Kidney glomerular epithelial cell (primary cell): Measurements from ENCODE around the gene ST8SIA1.
"Not testable (repeated sequence)": the region's sequence is repeated elsewhere in the genome, so short reads cannot be mapped to it uniquely, and the experiment has no call there.

Source experiments
- DNase-seq: peaks from one replicate; lab custom pipeline; 2025; lab: John Stamatoyannopoulos, UW

Gene ST8SIA1, protein sequence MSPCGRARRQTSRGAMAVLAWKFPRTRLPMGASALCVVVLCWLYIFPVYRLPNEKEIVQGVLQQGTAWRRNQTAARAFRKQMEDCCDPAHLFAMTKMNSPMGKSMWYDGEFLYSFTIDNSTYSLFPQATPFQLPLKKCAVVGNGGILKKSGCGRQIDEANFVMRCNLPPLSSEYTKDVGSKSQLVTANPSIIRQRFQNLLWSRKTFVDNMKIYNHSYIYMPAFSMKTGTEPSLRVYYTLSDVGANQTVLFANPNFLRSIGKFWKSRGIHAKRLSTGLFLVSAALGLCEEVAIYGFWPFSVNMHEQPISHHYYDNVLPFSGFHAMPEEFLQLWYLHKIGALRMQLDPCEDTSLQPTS

DNA sequence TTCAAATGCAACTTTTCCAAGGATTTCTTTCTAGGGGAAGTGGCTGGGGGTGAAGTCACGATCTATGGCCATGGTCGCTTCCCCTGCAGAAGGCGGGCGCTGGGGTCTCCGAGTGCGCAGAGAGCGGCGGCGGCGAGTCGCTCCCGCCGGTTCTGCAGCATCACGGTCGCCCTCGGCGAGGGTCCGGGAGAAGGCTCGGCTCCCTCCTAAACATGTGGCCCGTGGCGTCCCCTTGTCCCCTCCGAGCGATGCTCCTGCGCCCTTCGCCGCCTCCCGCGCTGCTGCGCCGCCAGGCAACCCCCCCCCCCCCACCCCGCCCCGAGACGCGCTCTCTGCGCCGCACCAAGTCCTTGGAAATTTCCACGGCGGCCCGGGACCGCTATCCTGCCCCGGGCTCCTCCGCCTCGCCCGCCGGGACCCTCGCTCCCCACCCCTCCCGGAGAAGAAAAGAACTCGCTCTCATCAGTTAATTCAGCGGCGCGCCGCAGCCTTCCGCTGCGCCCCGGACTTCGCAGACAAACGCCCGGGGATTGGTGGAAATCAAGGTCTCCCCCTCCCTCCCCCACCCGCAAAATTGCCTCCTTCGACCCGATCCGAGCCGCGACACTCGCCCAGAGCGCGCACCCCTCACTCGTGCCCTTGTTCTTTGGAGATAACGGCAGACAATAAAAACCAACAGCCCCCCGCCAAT lies at the start of gene ST8SIA1:
Gene ST8SIA1 (minus strand): TSS at position 298 of the 691 bp plus-strand sequence. CDS start 475 bp downstream, outside the sequence.
- DNase-seq = no peak

DNA sequence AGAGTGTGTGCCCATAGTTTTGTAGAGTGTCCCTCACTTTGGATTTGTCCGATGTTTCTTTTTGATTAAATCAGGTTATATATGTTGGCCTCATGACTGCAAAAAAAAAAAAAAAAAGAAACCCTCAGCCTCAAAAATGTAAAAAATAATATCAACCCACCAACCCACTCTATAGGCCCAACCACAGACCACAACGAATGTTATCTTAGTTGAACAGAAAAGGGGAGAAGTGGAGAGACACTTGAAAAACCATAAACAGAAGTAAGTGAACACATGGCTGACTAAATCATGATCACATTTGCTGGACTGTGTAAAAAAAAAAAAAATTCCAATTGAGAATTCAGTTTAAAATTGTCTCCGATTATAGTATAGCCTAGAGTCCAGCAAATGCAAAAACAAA lies 45.5 kb upstream of the ST8SIA1 start:
- DNase-seq = no peak

DNA sequence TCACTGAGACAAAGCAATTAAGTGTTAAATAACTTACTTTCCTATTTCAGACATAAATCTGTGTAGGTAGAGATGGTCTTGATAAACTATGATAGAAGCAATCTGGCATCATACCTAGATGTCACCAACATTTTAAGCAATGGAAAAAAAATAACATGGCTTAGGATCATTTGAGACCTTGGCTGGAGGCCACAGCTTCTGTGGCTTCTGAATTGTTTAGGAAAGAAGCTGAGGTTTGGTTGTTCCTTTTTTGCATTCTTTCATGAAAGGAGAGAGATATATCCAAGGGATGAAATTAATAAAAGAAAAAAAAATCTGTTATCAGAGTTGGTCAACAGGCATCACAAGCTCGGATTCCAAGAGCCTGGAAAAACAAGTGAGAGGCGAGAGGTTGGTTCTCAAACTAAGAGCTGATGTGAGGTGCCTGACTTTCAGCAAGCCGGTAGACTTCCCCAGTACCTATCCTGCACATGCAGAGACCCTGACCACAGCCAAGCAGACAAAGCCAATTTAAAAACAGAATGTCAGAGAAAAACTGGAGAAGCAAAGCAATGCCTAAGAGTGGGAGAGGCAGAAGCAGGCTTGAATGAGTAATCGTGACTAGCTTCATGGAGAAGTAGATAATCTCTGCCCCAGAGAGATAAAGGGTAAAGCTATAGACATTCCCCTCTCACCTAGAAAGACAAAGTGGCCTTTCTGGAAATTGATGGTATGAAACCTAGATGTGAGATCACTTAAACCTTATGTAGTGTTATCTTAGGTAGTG lies 43.4 kb upstream of the ST8SIA1 start:
- DNase-seq = no peak

DNA sequence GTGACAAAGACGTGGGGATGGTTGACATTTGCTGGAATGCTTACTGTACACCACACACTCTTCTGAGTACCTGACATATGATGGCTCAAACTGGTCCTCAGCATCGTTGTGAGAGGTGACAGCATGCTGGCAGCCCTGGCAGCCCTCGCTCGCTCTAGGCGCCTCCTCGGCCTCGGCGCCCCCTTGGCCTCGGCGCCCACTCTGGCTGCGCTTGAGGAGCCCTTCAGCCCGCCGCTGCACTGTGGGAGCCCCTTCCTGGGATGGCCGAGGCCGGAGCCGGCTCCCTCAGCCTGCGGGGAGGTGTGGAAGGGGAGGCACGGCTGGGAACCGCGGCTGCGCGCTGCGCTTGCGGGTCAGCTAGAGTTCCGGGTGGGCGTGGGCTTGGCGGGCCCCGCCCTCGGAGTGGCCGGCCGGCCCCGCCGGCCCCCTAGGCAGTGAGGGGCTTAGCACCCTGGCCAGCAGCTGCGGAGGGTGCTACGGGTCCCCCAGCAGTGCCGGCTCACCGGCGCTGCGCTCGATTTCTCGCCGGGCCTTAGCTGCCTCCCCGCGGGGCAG lies 42.2 kb upstream of the ST8SIA1 start:
- DNase-seq = not testable (repeated sequence)

DNA sequence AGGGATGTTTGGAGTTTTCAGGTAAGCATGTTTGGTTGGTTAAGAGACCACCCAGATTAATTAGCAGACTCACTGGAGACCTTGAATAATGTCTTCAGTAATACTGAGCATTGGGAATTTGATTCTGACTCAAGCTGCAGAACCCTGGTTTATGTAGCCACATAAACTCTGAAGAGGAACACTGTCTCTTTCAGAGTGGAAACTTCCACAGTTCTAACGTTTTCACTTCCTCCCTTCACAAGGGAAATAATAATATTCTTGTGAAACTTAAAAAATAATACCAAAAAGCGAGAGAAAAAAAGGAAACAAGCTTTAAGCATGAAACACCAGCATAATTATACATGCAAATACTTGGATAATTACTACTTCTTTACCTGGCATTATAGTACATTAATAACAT lies 40.0 kb upstream of the ST8SIA1 start:
- no peak for DNase-seq

DNA sequence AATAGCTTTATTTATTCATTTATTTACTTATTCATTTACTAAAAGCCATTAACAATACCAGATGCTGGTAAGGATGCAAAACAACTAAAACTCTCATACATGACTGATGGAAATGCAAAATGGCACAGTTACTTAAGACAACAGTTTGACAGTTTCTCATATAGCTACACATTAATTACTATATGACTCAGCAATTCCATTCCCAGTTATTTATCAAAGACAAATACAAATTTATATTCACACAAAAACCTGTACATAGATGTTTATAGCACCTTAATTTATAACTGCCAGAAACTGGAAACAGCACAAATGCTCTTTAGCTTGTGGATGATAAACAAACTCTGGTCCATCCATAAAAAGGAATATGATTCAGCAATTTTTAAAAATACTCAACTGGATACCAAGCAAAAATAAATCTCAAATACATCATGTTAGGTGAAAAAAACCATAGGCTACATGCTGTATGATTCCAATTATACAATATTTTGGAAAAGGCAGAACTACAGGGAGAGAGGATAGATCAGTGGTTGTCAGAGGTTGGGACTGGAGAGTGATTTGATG lies 37.9 kb upstream of the ST8SIA1 start:
- no peak for DNase-seq

DNA sequence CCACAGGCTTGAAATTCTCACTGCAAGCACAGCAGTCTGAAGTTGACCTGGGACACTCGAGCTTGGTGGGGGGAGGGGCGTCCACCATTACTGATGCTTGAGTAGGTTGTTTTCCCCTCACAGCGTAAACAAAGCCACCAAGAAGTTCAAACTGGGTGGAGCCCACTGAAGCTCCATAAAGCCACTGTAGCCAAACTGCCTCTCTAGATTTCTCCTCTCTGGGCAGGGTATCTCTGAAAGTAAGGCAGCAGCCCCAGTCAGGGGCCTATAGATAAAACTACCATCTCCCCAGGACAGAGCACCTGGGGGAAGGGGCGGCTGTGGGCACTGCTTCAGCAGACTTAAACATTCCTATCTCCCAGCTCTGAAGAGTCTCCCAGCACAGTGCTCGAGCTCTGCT lies 31.7 kb upstream of the ST8SIA1 start:
- DNase-seq = no peak

DNA sequence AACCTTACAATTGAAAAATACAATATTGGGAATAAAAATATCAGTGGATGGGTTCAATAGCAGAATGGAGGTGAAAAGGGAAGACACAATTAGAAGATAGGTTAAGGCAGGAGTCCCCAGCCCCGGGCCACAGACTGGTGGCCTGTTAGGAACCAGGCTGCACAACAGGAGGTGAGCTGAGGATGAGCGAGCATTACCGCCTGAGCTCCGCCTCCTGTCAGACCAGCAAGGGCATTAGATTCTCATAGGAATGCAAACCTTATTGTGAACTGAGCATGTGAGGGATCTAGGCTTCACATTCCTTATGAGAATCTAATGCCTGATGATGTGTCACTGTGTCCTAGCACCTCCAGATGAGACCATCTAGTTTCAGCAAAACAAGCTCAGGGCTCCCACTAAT lies 27.3 kb upstream of the ST8SIA1 start:
- no peak for DNase-seq

DNA sequence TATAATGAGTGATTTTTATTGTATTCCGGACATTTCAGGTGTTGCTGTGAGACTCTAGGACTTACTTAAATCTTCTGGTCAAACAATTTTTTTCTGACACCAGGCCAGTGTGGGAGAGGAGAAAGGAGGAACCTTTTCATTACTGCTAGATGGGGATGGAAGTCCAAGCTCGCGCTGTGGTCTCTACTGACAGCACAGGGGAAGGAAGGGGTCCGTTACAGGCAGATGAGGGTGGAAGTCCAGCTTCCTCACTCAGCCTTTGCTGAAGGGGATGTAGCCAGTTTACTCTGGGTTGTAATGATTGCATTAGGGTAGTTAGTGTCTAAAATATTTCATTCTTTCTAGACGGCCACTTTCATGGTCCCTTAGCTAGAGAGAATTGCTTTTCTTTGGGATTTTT lies 26.3 kb upstream of the ST8SIA1 start:
- no peak for DNase-seq

DNA sequence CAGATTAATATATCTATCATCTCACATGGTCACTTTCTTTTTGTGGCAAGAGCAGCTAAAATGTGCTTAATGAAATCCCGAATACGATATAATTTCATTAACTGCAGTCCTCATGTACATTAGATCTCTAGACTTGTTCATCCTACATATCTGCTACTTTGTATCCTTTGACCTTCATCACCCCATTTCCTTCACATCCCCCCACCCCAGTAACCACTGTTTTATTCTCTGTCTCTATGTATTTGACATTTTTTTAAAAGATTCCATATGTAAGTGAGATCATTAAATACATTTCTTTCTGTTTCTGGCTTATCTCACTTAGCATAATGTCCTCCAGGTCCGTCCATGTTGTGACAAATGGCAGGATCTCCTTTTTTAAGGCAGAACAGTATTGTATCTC lies 23.0 kb upstream of the ST8SIA1 start:
- DNase-seq = no peak

DNA sequence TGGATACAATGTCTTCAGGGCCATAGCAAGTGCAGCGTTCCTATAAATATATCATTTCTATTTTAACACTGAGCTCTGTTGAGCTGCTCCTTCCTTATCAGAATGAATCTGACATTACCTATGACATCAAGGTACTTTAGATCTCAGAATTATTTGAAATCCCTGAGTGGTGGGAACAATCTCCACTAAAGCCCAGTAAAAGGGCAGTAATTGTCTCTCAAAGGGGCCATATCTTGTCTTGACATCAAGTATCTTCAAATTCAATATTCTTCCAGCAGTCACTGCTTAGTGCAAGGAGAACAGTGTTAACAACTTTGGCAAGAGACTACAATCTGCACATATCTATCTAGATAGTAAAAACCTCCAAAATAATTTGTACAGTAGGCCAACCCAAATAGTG lies 21.7 kb upstream of the ST8SIA1 start:
- DNase-seq = no peak

DNA sequence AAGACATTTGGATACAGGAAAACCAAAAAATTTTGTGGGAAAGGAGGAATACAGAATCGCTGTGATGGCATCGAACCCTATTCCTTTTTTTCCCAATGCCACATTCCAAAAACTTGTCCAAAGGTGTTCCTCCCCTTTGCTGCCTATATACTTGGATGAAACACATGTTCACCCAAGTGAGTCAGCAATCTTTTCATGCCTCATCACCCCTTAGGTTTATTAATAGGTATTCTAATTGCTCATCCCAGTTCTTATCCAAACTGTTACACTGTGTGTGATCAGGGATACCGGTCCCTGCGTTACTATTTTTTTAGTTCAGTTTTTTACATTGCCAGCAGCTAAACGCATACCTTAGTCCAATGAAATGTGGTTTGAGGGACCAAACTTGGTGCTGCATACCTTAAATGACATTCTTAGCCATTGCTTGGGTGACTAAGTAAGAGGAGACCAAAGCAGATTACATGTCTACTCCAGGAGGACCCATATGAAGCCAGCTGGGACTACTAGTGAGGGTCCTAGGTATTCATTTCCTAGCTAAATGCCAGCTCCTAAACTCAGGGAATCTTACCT lies 20.6 kb upstream of the ST8SIA1 start:
- no peak for DNase-seq

DNA sequence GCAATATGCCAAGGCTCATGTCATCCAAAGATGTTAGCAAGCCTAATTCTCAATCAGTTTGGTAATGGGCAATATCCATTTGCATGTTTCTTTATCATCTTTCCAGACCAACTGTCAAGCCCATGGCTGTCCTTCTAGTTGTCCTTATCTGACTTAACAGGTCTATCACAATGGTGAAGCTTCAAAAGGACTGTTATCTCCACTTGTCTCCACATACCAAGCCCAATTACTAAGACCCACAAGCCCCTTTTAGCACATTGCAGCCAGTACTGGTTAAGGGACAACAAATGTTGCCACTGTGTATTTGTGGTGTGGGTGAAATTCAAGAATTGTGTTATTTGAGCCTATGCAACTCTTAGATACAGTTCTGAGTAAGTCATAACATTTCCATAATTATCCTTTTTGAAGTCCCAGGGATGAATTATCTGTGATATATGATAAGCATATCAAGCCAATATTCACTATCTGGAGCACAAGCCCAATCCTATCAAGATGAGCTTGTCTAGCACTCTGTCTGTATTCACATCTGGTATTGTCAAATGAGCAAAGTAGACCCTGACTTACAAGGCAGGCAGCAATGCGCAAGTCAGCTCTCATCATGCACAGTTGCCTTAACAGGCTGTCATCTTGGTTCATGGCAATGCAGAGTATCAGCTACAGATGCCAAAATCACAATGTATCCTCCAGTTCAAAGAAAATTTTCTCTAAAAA lies 19.3 kb upstream of the ST8SIA1 start:
- no peak for DNase-seq

DNA sequence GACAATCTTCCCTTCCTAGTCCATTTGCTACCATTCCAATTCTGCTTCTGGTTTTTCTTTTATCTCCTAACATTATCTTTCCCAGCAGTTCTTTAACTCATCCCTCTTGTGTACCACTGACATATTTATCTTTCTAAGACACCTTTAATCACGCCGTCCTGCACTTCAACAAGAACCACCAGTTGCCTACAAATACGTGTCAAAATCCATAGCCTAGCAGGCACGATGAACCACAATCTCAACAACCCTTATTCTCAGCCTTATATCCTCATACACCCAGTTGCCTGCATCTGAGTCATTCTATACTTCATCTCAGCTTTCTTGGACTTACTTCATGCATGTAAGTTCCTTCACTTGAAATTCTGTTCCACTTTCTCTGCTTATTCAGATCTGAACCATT lies 16.4 kb upstream of the ST8SIA1 start:
- DNase-seq = no peak

DNA sequence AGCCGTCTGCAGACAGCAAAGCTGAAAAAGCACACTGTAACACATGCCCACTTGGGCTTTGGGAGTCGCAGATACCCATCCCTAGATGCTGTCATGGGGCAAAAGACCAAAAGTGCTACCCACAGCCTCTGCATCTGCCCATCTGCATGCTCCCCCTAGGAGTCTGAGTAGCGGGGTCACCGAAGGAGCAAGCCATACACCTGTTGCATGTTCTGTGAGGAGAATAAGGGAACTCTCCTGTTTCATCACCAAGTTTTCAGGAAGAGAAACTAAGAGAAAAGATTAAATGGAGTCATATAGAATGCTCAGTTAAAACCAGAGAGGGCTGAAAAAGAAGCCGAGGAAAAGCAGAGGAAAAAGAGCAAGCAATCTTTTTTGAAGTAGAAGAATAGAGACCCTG lies 13.7 kb upstream of the ST8SIA1 start:
- no peak for DNase-seq

DNA sequence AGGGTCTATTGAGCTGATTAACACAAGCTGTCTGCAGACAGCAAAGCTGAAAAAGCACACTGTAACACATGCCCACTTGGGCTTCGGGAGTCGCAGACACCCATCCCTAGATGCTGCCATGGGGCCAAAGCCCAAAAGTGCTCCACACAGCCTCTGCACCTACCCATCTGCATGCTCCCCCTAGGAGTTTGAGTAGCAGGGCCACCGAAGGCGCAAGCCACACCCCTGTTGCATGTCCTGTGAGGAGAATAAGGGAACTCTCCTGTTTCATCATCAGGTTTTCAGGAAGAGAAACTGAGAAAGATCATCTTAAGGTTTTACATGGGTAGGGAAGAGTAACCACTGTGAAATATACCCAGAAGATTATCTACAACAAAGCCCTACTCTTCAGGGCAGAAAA lies 5.6 kb upstream of the ST8SIA1 start:
- DNase-seq = no peak

DNA sequence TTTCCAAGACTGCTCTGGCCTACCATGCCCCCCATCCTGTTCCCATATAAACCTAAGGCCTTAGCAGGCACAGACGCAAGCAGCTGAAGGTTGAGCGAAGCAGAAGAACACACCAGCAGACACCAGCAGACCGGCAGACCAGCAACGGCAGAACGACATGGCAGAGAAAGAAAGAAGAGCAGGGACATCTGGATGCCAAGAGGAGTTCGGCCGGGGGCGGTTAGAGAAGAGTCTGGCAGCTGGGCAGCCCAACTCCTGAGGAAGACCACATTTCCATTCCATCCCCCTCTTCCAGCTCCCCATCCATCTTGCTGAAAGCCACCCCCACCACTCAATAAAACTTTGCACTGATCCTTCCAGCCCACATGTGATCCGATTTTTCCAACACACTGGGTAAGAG lies 5.2 kb upstream of the ST8SIA1 start:
- no peak for DNase-seq

DNA sequence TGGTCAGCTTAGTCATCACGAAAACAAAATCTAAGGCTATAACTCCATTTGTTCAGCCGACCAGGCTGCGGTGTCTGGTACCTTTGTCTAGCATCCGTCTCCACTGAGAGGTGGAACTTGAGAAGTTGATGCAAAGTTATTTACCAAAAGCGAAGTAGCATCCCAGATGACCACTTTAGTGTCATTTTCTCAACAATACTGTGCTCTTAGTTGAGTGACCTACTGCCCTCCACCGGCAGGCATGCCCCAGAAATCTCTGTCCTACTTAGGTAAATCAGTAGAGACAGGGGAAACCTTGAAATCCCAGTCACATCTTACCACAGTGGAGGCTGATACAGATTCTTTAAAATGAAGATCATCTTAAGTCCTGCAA lies 1.3 kb upstream of the ST8SIA1 start:
- no peak for DNase-seq

DNA sequence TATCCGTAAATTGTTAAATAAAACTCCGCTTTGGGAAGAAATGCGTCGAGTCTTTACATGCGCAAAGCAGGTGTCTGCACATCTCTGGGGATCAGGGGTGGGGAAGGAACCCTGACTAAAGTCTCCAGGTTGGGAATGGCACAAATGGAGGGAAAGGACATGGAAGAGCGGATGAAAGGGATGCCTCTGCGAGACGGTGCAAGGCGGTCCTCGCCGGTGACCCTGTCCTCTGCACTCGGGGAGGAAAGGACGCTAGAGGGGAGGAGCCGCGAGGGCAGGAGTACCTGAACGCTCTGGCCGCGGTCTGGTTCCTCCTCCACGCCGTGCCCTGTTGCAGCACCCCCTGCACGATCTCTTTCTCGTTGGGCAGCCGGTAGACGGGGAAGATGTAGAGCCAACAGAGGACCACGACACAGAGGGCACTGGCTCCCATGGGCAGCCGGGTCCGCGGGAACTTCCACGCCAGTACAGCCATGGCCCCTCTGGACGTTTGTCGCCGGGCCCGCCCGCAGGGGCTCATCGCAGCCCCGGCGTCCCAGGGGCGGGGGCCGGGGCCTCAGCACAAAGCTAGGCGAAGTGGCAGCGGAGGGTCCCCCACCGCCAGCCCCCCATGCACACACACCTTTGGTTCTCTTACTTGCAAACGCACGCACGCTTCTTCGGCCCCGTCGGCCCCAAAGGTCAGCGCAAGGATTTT lies 646 bp downstream of the ST8SIA1 start:
- no peak for DNase-seq

DNA sequence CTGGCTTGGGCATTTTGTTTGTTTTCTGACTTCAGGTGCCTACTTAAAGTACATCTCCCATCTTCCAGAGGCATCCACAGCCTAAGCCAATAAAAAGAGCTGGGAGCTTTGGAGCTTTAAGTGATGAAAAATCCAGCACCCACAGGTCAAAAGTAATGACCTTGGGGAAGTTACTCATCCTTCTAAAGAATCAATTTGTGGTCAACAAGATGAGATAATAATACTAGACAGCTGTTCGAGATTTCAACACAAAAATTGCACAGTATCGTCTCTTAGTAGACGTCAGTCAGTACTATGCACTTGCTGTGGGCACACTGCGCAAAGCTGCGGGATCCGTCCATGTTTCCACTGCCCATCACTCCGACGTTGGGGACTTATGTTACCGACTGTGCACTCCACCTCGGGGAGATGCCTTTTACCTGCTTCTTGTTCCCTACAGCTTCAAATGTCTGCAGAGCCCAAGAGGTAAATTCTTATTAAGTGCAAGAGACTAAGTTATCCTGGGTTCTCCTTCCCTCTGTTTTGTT lies 1.3 kb downstream of the ST8SIA1 start:
- DNase-seq = no peak

DNA sequence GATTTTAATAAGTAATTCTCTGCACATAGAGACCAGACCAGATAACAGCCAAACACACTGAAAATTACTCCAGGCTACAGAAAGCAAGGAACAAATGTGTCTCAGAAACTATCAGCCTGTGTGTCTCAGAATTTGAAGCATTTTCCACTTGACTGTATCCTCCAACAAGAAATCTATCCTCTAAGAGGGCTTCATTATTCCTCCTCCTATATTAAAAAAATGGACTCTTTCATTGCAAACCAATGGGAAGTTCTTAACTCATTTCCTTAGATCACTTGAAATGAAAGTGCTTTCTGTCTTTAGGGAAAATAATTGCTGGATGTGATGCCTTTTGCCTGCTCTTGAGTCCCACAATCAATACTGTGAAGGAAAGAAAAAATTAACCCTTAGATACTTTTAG lies 2.3 kb downstream of the ST8SIA1 start:
- DNase-seq = no peak
